ENCODE data around the gene DMRTB1. TPM values are rescaled to one million over a fixed set of nuclear protein-coding genes. Genes with fewer than 3 reads are reported as not detected.

The DMRTB1 gene
- polyA plus RNA-seq, 1 donor from 2014 or later, result not detected

DNA sequence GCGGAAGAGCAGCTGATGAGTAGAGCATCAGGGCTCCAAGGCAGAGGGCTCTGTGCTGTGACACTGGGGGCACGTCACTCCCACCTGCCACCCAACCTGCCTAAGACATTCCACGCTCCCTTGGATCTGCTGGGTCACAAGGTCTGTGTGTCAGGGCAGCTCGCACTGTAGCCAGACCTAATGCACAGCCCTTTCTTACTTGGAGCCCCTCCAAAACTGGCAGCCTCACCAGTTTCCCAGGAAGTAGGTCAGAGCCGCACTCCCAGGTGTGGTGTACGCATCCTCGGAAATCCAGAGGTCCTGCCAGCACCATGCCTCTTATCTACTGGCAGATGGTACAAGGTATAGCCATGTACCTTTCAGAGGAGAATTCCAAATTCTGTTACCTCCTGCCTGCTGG lies 22.3 kb downstream of the DMRTB1 start:
- Histone ChIP-seq H3K9me3 (ENCODE audit: low read length) (no peaks in the 10 kb centered on the region), H3K9ac (ENCODE audit: low read length) (no peak overlapping the region), H3K79me2 (replicated peaks; ENCODE audit: insufficient read depth, low read length) (no peaks in the 10 kb centered on the region), H3K27me3 (ENCODE audit: insufficient read depth, low read depth, low read length) (no peaks in the 10 kb centered on the region), H4K20me1 (ENCODE audit: insufficient read depth) (no peaks in the 10 kb centered on the region), H2AFZ (ENCODE audit: low read depth, low read length) (no peak overlapping the region), H3K9me2 (ENCODE audit: insufficient read depth, low read length) (no peaks in the 10 kb centered on the region), H3K4me3 (ENCODE audit: low read length) (no peak overlapping the region), H3K36me3 (ENCODE audit: insufficient read depth, low read length) (no peaks in the 10 kb centered on the region), H3F3A (ENCODE audit: insufficient read depth, low read length, poor library complexity, severe bottlenecking) (no peaks in the 10 kb centered on the region), H3K27ac (ENCODE audit: low read length) (no peak overlapping the region), H3K4me2 (ENCODE audit: low read length) (no peak overlapping the region)
- TF ChIP-seq POLR2AphosphoS5 (IDR thresholded peaks at IDR 0.05), result no peak
- TF ChIP-seq EZH2 (IDR thresholded peaks at IDR 0.05; ENCODE audit: borderline replicate concordance, insufficient read depth, low read length, poor library complexity, severe bottlenecking), result no peak
- TF ChIP-seq SMC3 (conservative IDR thresholded peaks at IDR 0.05; ENCODE audit: poor library complexity), result no peak
- TF ChIP-seq, protein P1, sequence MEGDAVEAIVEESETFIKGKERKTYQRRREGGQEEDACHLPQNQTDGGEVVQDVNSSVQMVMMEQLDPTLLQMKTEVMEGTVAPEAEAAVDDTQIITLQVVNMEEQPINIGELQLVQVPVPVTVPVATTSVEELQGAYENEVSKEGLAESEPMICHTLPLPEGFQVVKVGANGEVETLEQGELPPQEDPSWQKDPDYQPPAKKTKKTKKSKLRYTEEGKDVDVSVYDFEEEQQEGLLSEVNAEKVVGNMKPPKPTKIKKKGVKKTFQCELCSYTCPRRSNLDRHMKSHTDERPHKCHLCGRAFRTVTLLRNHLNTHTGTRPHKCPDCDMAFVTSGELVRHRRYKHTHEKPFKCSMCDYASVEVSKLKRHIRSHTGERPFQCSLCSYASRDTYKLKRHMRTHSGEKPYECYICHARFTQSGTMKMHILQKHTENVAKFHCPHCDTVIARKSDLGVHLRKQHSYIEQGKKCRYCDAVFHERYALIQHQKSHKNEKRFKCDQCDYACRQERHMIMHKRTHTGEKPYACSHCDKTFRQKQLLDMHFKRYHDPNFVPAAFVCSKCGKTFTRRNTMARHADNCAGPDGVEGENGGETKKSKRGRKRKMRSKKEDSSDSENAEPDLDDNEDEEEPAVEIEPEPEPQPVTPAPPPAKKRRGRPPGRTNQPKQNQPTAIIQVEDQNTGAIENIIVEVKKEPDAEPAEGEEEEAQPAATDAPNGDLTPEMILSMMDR (IDR thresholded peaks at IDR 0.05; ENCODE audit: poor library complexity, severe bottlenecking), result no peak
- no peak for TF ChIP-seq RAD21 (conservative IDR thresholded peaks at IDR 0.05)
- TF ChIP-seq MXI1 (conservative IDR thresholded peaks at IDR 0.05; ENCODE audit: poor library complexity, severe bottlenecking), result no peak
- no peak for TF ChIP-seq EP300 (conservative IDR thresholded peaks at IDR 0.05; ENCODE audit: poor library complexity, severe bottlenecking)
- TF ChIP-seq, protein P2, sequence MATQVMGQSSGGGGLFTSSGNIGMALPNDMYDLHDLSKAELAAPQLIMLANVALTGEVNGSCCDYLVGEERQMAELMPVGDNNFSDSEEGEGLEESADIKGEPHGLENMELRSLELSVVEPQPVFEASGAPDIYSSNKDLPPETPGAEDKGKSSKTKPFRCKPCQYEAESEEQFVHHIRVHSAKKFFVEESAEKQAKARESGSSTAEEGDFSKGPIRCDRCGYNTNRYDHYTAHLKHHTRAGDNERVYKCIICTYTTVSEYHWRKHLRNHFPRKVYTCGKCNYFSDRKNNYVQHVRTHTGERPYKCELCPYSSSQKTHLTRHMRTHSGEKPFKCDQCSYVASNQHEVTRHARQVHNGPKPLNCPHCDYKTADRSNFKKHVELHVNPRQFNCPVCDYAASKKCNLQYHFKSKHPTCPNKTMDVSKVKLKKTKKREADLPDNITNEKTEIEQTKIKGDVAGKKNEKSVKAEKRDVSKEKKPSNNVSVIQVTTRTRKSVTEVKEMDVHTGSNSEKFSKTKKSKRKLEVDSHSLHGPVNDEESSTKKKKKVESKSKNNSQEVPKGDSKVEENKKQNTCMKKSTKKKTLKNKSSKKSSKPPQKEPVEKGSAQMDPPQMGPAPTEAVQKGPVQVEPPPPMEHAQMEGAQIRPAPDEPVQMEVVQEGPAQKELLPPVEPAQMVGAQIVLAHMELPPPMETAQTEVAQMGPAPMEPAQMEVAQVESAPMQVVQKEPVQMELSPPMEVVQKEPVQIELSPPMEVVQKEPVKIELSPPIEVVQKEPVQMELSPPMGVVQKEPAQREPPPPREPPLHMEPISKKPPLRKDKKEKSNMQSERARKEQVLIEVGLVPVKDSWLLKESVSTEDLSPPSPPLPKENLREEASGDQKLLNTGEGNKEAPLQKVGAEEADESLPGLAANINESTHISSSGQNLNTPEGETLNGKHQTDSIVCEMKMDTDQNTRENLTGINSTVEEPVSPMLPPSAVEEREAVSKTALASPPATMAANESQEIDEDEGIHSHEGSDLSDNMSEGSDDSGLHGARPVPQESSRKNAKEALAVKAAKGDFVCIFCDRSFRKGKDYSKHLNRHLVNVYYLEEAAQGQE (IDR thresholded peaks at IDR 0.05; ENCODE audit: borderline replicate concordance), result no peak
- no peak for TF ChIP-seq TAF1 (IDR thresholded peaks at IDR 0.05; ENCODE audit: low read depth)

GRCh38 chr1:53482441-53483153 lies 23.4 kb downstream of the DMRTB1 start:
- no peaks in the 10 kb centered on the region for H3F3A ChIP-seq (ENCODE audit: insufficient read depth, low read length, poor library complexity, severe bottlenecking)
- TF ChIP-seq, protein P2 (IDR thresholded peaks at IDR 0.05; ENCODE audit: borderline replicate concordance), result no peak
- TF ChIP-seq, protein P1 (IDR thresholded peaks at IDR 0.05; ENCODE audit: poor library complexity, severe bottlenecking), result no peak
- TF ChIP-seq TAF1 (IDR thresholded peaks at IDR 0.05; ENCODE audit: low read depth), result no peak
- TF ChIP-seq EZH2 (IDR thresholded peaks at IDR 0.05; ENCODE audit: borderline replicate concordance, insufficient read depth, low read length, poor library complexity, severe bottlenecking), result no peak
- no peak for TF ChIP-seq POLR2AphosphoS5 (IDR thresholded peaks at IDR 0.05)
- no peak for TF ChIP-seq SMC3 (conservative IDR thresholded peaks at IDR 0.05; ENCODE audit: poor library complexity)
- TF ChIP-seq MXI1 (conservative IDR thresholded peaks at IDR 0.05; ENCODE audit: poor library complexity, severe bottlenecking), result no peak
- no peak for TF ChIP-seq RAD21 (conservative IDR thresholded peaks at IDR 0.05)
- TF ChIP-seq EP300 (conservative IDR thresholded peaks at IDR 0.05; ENCODE audit: poor library complexity, severe bottlenecking), result no peak
- H2AFZ ChIP-seq (ENCODE audit: low read depth, low read length), result no peak overlapping the region
- H3K79me2 ChIP-seq (replicated peaks; ENCODE audit: insufficient read depth, low read length), result no peaks in the 10 kb centered on the region
- H3K9me2 ChIP-seq (ENCODE audit: insufficient read depth, low read length), result no peaks in the 10 kb centered on the region
- no peak overlapping the region for H3K9ac ChIP-seq (ENCODE audit: low read length)
- no peaks in the 10 kb centered on the region for H3K27me3 ChIP-seq (ENCODE audit: insufficient read depth, low read depth, low read length)
- no peaks in the 10 kb centered on the region for H4K20me1 ChIP-seq (ENCODE audit: insufficient read depth)
- no peaks in the 10 kb centered on the region for H3K36me3 ChIP-seq (ENCODE audit: insufficient read depth, low read length)
- H3K27ac ChIP-seq (ENCODE audit: low read length), result no peak overlapping the region
- no peaks in the 10 kb centered on the region for H3K9me3 ChIP-seq (ENCODE audit: low read length)
- H3K4me3 ChIP-seq (ENCODE audit: low read length), result no peak overlapping the region
- H3K4me2 ChIP-seq (ENCODE audit: low read length), result no peak overlapping the region
